ENCODE measurements around the gene ARMC2.

DNA sequence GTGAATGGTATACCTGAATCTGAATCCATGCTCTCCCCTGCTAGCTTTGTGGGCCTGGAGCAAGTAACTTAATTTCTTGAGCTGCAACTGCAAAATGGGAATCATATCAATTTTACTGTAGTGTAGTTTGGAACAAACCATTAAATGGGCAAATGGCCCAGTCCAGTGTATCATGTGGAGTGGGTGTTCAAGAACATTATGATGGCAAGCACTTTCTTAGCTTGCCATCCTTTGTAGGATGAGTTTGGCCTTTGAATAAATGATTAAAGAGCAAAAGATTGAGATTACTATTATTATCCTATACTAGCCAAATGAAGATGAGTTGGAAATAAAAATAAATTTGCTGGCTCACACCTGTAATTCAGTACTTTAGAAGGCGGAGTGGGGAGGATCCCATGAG is 126.0 kb downstream of the ARMC2 start:
- TF ChIP-seq, protein P1, sequence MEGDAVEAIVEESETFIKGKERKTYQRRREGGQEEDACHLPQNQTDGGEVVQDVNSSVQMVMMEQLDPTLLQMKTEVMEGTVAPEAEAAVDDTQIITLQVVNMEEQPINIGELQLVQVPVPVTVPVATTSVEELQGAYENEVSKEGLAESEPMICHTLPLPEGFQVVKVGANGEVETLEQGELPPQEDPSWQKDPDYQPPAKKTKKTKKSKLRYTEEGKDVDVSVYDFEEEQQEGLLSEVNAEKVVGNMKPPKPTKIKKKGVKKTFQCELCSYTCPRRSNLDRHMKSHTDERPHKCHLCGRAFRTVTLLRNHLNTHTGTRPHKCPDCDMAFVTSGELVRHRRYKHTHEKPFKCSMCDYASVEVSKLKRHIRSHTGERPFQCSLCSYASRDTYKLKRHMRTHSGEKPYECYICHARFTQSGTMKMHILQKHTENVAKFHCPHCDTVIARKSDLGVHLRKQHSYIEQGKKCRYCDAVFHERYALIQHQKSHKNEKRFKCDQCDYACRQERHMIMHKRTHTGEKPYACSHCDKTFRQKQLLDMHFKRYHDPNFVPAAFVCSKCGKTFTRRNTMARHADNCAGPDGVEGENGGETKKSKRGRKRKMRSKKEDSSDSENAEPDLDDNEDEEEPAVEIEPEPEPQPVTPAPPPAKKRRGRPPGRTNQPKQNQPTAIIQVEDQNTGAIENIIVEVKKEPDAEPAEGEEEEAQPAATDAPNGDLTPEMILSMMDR (conservative IDR thresholded peaks at IDR 0.05; ENCODE audit: low read length), result no peak
- TF ChIP-seq EZH2phosphoT487 (IDR thresholded peaks at IDR 0.05; ENCODE audit: borderline replicate concordance, low read depth, low read length), result no peak

Data from OCI-LY7 (cell line).